GM23338 (cell line): ENCODE measurements around the gene SKOR1. TPM values are rescaled to one million over a fixed set of nuclear protein-coding genes. Genes with fewer than 3 reads are reported as not detected.

ENCODE experiments used
- ATAC-seq: fragments of 200-7000 bp; cut with Tn5 transposase; 3 replicates; pipeline ENCODE4 v1.9.1; 2020
- DNase-seq: peaks from one replicate; pipeline ENCODE4 v3.0.0-alpha.2; 2015; ENCODE audit warnings: low spot score
- H2AFZ ChIP-seq: fragments of 200-600 bp; sonication (generic); 2 replicates; pipeline ENCODE4 v1.8.0; 2016; ENCODE audit warnings: antibody characterized with exemption, mild to moderate bottlenecking, moderate library complexity
- H3F3A ChIP-seq: fragments of 200-600 bp; sonication (generic); replicated peaks from 2 replicates; pipeline ENCODE4 v1.8.0; 2017; ENCODE audit warnings: antibody characterized with exemption, mixed run types, low read depth
- H3K27ac ChIP-seq: fragments of 200-600 bp; sonication (generic); 2 replicates; pipeline ENCODE4 v1.6.1; 2016; ENCODE audit warnings: low read depth
- H3K27me3 ChIP-seq: fragments of 200-600 bp; sonication (generic); 2 replicates; pipeline ENCODE4 v1.8.0; 2016; ENCODE audit warnings: mild to moderate bottlenecking, mixed run types, moderate library complexity; ENCODE audit not compliant: insufficient read depth
- H3K36me3 ChIP-seq: fragments of 200-600 bp; sonication (generic); 2 replicates; pipeline ENCODE4 v1.8.0; 2016; ENCODE audit warnings: mild to moderate bottlenecking; ENCODE audit not compliant: insufficient read depth
- H3K4me1 ChIP-seq: fragments of 200-600 bp; sonication (generic); 2 replicates; pipeline ENCODE4 v1.8.0; 2016; ENCODE audit warnings: mild to moderate bottlenecking, moderate library complexity; ENCODE audit not compliant: insufficient read depth
- H3K4me2 ChIP-seq: fragments of 200-600 bp; sonication (generic); 2 replicates; pipeline ENCODE4 v1.7.1; 2017; ENCODE audit warnings: mixed run types
- H3K4me3 ChIP-seq: fragments of 200-600 bp; sonication (generic); 2 replicates; pipeline ENCODE4 v1.6.1; 2016; ENCODE audit warnings: mixed run types
- H3K79me2 ChIP-seq: fragments of 200-600 bp; sonication (generic); replicated peaks from 2 replicates; pipeline ENCODE4 v1.8.0; 2017; ENCODE audit warnings: mild to moderate bottlenecking; ENCODE audit not compliant: insufficient read depth
- H3K9me2 ChIP-seq: fragments of 200-600 bp; sonication (generic); 2 replicates; pipeline ENCODE4 v1.8.0; 2017; ENCODE audit not compliant: insufficient read depth
- H4K20me1 ChIP-seq: fragments of 200-600 bp; sonication (generic); replicated peaks from 2 replicates; pipeline ENCODE4 v1.8.0; 2017; ENCODE audit warnings: mild to moderate bottlenecking; ENCODE audit not compliant: insufficient read depth
- H3K27ac Mint-ChIP-seq: 2 replicates; pipeline ENCODE4 v1.8.0; 2020; ENCODE audit warnings: inconsistent platforms, mild to moderate bottlenecking, moderate library complexity, mixed read lengths
- H3K27me3 Mint-ChIP-seq: 3 replicates; pipeline ENCODE4 v1.8.0; 2022; ENCODE audit warnings: low read depth, mild to moderate bottlenecking, moderate library complexity, mixed read lengths, inconsistent platforms; ENCODE audit not compliant: insufficient read depth, poor library complexity
- H3K36me3 Mint-ChIP-seq: 3 replicates; pipeline ENCODE4 v1.8.0; 2021; ENCODE audit warnings: low read depth, mild to moderate bottlenecking, inconsistent platforms, moderate library complexity, mixed read lengths
- H3K4me1 Mint-ChIP-seq: 3 replicates; pipeline ENCODE4 v1.8.0; 2020; ENCODE audit warnings: mild to moderate bottlenecking, inconsistent platforms, mixed read lengths
- H3K4me3 Mint-ChIP-seq: 3 replicates; pipeline ENCODE4 v1.8.0; 2021; ENCODE audit warnings: moderate library complexity, mild to moderate bottlenecking, inconsistent platforms, mixed read lengths
- H3K9me3 Mint-ChIP-seq: 3 replicates; pipeline ENCODE4 v1.8.0; 2020; ENCODE audit warnings: moderate library complexity, mild to moderate bottlenecking, inconsistent platforms, mixed read lengths
- CREB1 ChIP-seq: fragments of 250-450 bp; sonication (Bioruptor Pico); IDR thresholded peaks from 2 replicates; pipeline ENCODE4 v1.5.0; 2020; ENCODE audit warnings: low read depth, mild to moderate bottlenecking, moderate library complexity
- ETS1 ChIP-seq: IDR thresholded peaks from 2 replicates; pipeline ENCODE4 v1.6.1; 2016; ENCODE audit warnings: antibody characterized with exemption
- EZH2 ChIP-seq: fragments of 200-600 bp; sonication (generic); IDR thresholded peaks from one replicate; pipeline ENCODE4 v1.8.0; 2017; ENCODE audit warnings: antibody characterized with exemption, mild to moderate bottlenecking, low read depth; ENCODE audit not compliant: unreplicated experiment
- EZH2phosphoT487 ChIP-seq: fragments of 200-600 bp; sonication (generic); IDR thresholded peaks from one replicate; pipeline ENCODE4 v1.8.1; 2018; ENCODE audit warnings: antibody characterized with exemption; ENCODE audit not compliant: unreplicated experiment
- JUNB ChIP-seq: IDR thresholded peaks from one replicate; pipeline ENCODE4 v1.6.1; 2016; ENCODE audit warnings: antibody characterized with exemption; ENCODE audit not compliant: unreplicated experiment
- NANOG ChIP-seq: IDR thresholded peaks from 2 replicates; pipeline ENCODE4 v1.6.1; 2016; ENCODE audit warnings: antibody characterized with exemption, borderline replicate concordance
- POLR2AphosphoS5 ChIP-seq: IDR thresholded peaks from 2 replicates; pipeline ENCODE4 v1.6.1; 2016; ENCODE audit warnings: antibody characterized with exemption, low read depth
- REST ChIP-seq: IDR thresholded peaks from one replicate; pipeline ENCODE4 v1.6.1; 2018; ENCODE audit warnings: antibody characterized with exemption; ENCODE audit not compliant: unreplicated experiment
- STAT1 ChIP-seq: IDR thresholded peaks from one replicate; pipeline ENCODE4 v1.6.1; 2016; ENCODE audit warnings: antibody characterized with exemption; ENCODE audit not compliant: unreplicated experiment
- ZNF114 ChIP-seq: fragments of 250-450 bp; sonication (Bioruptor Pico); IDR thresholded peaks from 2 replicates; pipeline ENCODE4 v1.5.0; 2020; ENCODE audit warnings: mild to moderate bottlenecking, moderate library complexity
- ZNF331 ChIP-seq: fragments of 250-450 bp; sonication (Bioruptor Pico); IDR thresholded peaks from 2 replicates; pipeline ENCODE4 v1.5.0; 2020; ENCODE audit warnings: low read depth, mild to moderate bottlenecking, moderate library complexity
- polyA plus RNA-seq: library from polyadenylated mRNA; unstranded; fragments of >200 nt; fragmentation: Nextera tagmentation; extraction: Ambion mirVana; gene quantifications from 2 replicates; pipeline ENCODE4 v1.2.1, GENCODE V29; 2016
- total RNA-seq: library from RNA; depleted of rRNA; stranded (reverse); fragments of >200 nt; shearing (Covaris generic); gene quantifications from 2 replicates; pipeline ENCODE4 v1.2.3, GENCODE V29; 2014
- TF ChIP-seq, protein P1 (sequence below): fragments of 250-450 bp; sonication (Bioruptor Pico); IDR thresholded peaks from 2 replicates; pipeline ENCODE4 v1.5.0; 2020; ENCODE audit warnings: mild to moderate bottlenecking, moderate library complexity
- TF ChIP-seq, protein P2 (sequence below), 2 experiments: fragments of 200-600 bp in 1 of 2; sonication (generic) in 1 of 2; conservative IDR thresholded peaks; 2 replicates each; pipeline versions ENCODE4 v1.5.1 to v1.6.1; 2016 to 2017; ENCODE audit warnings: antibody characterized with exemption in 2 of 2, low read depth in 2 of 2, mild to moderate bottlenecking in 2 of 2, moderate library complexity in 1 of 2

Gene SKOR1
- total and polyA plus RNA-seq, 2 experiments from 2014 or later: 0.17 TPM; not detected in 1

DNA sequence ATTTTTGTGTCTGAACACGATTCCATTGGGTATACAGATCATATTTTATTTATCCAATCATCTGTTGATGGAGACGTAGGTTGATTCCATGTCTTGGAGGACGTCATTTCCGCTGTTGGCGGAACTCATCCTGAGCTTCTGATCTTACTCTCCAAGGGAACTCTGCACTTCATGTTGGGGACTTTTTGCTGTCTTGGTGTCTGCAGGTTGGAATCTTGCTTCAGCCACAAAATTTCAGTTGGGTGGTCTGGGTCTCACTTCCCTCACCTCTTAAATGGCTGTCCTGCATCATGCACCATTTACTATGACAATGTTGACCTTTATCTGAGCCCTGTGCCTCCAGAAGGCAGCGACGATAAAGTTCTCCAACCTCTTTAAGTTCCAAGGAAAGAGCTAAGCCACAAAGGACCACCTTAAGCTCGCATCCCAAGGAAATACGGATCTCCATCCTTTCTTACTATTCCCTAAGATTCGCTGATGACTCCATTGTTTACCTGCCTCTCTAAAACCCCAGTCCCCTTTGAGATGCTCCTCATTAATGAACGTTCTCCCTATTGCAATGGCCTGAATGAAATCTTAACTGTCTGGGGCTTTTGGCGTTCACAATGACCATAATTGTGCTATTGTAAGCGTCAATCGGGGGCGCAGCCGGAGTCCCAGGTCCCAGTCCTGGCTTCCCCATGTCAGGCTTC lies 37.6 kb downstream of the SKOR1 start:
- H3K36me3 Mint-ChIP-seq: no peaks in the 10 kb centered on the region

More for the DNA sequence above, 37.6 kb downstream of the SKOR1 start:
- Mint-ChIP-seq H3K27me3 (peaks cover 11% of the 10 kb centered on the region), H3K9me3 (no peaks in the 10 kb centered on the region), H3K27ac (no peak overlapping the region), H3K4me3 (peak overlapping the region; percentile 63; the same call in 2 of the 3 replicates), H3K4me1 (peaks cover 17% of the 10 kb centered on the region; the same call in 2 of the 3 replicates)
- TF ChIP-seq STAT1 (no peak), REST (no peak), EZH2 (no peak), POLR2AphosphoS5 (no peak), CREB1 (CRISPR knock-in tag) (no peak), ZNF331 (no peak), ETS1 (no peak), ZNF114 (CRISPR knock-in tag) (no peak), NANOG (no peak), EZH2phosphoT487 (no peak), JUNB (no peak)
- TF ChIP-seq, protein P1, sequence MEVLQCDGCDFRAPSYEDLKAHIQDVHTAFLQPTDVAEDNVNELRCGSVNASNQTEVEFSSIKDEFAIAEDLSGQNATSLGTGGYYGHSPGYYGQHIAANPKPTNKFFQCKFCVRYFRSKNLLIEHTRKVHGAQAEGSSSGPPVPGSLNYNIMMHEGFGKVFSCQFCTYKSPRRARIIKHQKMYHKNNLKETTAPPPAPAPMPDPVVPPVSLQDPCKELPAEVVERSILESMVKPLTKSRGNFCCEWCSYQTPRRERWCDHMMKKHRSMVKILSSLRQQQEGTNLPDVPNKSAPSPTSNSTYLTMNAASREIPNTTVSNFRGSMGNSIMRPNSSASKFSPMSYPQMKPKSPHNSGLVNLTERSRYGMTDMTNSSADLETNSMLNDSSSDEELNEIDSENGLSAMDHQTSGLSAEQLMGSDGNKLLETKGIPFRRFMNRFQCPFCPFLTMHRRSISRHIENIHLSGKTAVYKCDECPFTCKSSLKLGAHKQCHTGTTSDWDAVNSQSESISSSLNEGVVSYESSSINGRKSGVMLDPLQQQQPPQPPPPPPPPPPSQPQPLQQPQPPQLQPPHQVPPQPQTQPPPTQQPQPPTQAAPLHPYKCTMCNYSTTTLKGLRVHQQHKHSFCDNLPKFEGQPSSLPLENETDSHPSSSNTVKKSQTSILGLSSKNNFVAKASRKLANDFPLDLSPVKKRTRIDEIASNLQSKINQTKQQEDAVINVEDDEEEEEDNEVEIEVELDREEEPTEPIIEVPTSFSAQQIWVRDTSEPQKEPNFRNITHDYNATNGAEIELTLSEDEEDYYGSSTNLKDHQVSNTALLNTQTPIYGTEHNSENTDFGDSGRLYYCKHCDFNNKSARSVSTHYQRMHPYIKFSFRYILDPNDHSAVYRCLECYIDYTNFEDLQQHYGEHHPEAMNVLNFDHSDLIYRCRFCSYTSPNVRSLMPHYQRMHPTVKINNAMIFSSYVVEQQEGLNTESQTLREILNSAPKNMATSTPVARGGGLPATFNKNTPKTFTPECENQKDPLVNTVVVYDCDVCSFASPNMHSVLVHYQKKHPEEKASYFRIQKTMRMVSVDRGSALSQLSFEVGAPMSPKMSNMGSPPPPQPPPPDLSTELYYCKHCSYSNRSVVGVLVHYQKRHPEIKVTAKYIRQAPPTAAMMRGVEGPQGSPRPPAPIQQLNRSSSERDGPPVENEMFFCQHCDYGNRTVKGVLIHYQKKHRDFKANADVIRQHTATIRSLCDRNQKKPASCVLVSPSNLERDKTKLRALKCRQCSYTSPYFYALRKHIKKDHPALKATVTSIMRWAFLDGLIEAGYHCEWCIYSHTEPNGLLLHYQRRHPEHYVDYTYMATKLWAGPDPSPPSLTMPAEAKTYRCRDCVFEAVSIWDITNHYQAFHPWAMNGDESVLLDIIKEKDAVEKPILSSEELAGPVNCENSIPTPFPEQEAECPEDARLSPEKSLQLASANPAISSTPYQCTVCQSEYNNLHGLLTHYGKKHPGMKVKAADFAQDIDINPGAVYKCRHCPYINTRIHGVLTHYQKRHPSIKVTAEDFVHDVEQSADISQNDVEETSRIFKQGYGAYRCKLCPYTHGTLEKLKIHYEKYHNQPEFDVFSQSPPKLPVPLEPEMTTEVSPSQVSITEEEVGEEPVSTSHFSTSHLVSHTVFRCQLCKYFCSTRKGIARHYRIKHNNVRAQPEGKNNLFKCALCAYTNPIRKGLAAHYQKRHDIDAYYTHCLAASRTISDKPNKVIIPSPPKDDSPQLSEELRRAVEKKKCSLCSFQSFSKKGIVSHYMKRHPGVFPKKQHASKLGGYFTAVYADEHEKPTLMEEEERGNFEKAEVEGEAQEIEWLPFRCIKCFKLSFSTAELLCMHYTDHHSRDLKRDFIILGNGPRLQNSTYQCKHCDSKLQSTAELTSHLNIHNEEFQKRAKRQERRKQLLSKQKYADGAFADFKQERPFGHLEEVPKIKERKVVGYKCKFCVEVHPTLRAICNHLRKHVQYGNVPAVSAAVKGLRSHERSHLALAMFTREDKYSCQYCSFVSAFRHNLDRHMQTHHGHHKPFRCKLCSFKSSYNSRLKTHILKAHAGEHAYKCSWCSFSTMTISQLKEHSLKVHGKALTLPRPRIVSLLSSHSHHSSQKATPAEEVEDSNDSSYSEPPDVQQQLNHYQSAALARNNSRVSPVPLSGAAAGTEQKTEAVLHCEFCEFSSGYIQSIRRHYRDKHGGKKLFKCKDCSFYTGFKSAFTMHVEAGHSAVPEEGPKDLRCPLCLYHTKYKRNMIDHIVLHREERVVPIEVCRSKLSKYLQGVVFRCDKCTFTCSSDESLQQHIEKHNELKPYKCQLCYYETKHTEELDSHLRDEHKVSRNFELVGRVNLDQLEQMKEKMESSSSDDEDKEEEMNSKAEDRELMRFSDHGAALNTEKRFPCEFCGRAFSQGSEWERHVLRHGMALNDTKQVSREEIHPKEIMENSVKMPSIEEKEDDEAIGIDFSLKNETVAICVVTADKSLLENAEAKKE (CRISPR knock-in tag): no peak
- TF ChIP-seq, protein P2, sequence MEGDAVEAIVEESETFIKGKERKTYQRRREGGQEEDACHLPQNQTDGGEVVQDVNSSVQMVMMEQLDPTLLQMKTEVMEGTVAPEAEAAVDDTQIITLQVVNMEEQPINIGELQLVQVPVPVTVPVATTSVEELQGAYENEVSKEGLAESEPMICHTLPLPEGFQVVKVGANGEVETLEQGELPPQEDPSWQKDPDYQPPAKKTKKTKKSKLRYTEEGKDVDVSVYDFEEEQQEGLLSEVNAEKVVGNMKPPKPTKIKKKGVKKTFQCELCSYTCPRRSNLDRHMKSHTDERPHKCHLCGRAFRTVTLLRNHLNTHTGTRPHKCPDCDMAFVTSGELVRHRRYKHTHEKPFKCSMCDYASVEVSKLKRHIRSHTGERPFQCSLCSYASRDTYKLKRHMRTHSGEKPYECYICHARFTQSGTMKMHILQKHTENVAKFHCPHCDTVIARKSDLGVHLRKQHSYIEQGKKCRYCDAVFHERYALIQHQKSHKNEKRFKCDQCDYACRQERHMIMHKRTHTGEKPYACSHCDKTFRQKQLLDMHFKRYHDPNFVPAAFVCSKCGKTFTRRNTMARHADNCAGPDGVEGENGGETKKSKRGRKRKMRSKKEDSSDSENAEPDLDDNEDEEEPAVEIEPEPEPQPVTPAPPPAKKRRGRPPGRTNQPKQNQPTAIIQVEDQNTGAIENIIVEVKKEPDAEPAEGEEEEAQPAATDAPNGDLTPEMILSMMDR (conservative IDR thresholded peaks at IDR 0.05; ENCODE audit: low read depth in 2 of 2): no peak
- Histone ChIP-seq H2AFZ (peak overlapping the region; percentile 72; the same call in 1 of the 2 replicates), H3K4me1 (peaks cover 16% of the 10 kb centered on the region; the same call in 1 of the 2 replicates), H3K79me2 (no peaks in the 10 kb centered on the region), H4K20me1 (no peaks in the 10 kb centered on the region), H3F3A (0 out of 2 replicates have a peak, but pooled peaks cover 4% of the 10 kb centered on the region), H3K4me2 (peak overlapping the region; percentile 82), H3K36me3 (no peaks in the 10 kb centered on the region), H3K9me2 (0 out of 2 replicates have a peak, but pooled peaks cover 6% of the 10 kb centered on the region), H3K4me3 (peak overlapping the region; percentile 59), H3K27ac (no peak overlapping the region), H3K27me3 (peaks cover 2% of the 10 kb centered on the region; the same call in 1 of the 2 replicates)
- DNase-seq (no peak), ATAC-seq (no peak)
